Activated CD4-positive, alpha-beta T cell treated with anti-CD3 and anti-CD28 coated beads, Interleukin-2, amount 50 U/mL, for 48 hours (primary cell): ENCODE measurements around the gene OR12D1.

Source experiments
- DNase-seq, 2 experiments: peaks; one replicate each; pipeline ENCODE4 v3.0.0-alpha.2; 2020

OR12D1 gene

DNA sequence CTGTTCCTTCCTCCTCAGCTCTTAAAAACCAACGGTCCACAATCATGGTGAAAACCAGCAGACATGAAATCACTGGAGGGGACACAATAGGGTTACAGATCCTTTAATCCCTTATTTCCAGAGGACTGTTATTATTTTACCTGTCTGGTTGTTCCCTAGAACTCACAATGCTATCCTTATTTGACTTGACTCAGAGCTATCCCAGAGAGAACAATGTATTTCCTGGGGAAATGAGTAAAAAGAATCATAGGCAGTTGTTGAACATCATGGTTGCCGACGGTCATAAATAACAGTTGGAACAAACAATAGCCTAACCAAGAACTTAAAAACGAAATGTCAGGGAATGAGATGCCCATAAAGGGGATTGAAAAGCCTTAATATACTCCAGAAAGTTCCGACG, 51.5 kb downstream of the OR12D1 start:
- no peak for DNase-seq
